ENCODE measurements around the gene CFAP221.

CFAP221 gene

DNA sequence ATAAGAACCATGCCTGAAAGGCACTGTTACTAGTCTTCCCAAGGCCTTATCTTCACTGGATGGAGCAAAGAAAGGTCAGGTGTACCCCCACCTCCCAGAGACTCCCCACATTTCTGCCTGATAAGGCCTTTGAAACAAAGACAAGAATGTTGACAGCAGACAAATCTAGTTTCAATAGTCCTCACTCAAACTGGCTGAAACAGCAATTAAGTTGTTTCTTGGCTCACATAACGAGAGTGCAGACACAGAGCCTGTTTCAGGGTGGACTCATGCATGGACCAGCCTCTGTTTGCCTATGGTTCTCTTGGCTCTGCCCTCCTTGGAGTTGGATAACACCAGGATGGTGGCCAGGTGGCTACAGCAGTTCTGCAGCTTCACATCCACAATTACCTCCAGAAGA is 7.5 kb upstream of the CFAP221 start:
- DNase-seq (ENCODE audit: low spot score): no peak

- no peak for DNase-seq (ENCODE audit: low spot score)
These were observed 6.5 kb upstream of the CFAP221 start for GRCh38 chr2:119537792-119538191.

DNA sequence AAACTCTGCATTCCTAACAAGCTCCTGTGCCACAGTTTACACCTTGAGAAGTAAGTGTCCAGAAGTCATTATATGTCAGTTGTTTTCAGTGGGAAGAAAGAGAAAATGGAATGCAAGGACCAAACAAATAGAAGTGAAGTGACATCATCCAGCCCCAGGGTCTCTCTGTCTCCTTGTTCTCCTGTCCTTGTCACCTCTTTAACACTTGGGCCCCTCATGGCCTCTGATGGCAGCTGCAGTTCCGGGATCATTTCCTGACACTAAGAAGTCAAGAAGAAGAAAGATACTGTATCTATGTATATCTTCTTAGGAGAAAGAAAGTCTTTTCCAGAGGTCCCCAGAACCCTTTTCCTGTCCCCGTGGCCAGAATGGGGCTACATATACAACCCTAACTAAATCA is 2.8 kb upstream of the CFAP221 start:
- DNase-seq (ENCODE audit: low spot score): no peak

GRCh38 chr2:119544939-119545475 is 758 bp downstream of the CFAP221 start:
- no peak for DNase-seq (ENCODE audit: low spot score)

DNA sequence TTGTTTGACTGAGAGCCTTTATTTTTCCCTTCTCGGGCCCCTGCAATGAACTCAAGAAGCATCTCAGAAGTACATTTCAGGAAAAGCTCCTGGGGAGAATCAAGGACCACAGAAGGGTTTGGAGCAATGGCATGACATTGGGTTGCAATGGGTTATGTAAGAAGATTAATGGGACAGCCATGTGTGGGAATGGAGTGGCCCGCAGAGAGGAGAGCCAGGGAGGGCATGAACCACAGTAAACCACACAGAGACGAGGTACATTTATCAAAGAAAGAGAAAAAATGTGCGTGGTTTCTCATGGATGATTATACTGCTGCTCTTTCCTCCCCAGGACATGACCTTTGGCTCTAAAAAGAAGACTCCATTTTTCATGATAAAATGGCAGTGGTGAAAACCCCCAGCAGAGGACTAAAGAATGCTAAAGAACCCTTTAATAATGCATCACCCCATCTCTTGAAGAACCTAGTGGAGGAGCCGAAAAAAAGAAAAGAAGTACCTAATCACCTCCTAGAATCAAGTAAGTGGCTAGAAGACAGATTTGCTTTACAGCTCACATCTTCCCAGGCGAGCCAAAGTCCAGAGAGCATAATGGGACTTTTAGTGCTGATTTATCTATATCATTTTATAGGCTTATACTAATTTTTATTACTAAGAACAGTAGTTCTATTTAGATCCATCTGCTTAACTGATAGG is 1.7 kb downstream of the CFAP221 start:
- no peak for DNase-seq (ENCODE audit: low spot score)

GRCh38 chr2:119546447-119546767 is 2.2 kb downstream of the CFAP221 start:
- no peak for DNase-seq (ENCODE audit: low spot score)

GRCh38 chr2:119548516-119549120 is 4.4 kb downstream of the CFAP221 start:
- DNase-seq (ENCODE audit: low spot score): no peak

GRCh38 chr2:119549241-119549640 is 5.0 kb downstream of the CFAP221 start:
- no peak for DNase-seq (ENCODE audit: low spot score)

DNA sequence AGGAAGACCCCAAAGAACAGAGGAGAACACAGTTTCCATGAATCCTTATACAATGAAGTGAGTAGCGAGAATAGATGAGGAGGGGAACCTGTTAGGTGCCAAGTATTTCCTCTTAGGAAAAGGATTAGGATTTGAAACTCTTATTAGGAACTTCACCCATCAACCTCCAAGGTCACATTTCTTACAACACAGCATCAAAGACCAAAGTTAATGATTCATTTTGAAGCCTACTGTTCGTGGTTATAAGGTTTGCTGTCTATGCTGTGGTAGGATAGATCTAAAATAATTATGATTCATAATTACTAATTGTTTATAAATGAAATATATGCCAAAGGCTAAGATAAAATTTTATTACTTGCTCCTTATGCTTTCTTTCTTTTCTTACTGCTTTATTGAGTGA is 6.1 kb downstream of the CFAP221 start:
- DNase-seq (ENCODE audit: low spot score): no peak

DNA sequence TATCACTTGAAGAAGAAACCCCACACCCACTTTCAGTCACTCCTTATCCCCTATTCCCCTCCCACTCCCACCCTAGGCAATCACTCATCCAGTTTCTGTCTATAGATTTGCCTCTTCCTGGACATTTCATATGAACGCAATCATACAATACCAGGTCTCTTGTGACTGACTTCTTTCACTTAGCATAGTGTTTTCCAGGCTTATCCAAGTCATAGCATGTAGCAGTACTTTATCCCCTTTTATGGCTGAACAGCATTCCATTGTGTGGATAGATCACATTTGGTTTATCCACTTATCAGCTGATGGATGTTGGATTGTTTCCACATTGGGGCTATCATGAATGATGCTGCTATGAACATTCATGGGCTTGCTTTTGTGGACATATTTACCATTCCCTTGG is 6.6 kb downstream of the CFAP221 start:
- DNase-seq (ENCODE audit: low spot score): no peak

GRCh38 chr2:119552902-119553301 is 8.7 kb downstream of the CFAP221 start:
- DNase-seq (ENCODE audit: low spot score): no peak

DNA sequence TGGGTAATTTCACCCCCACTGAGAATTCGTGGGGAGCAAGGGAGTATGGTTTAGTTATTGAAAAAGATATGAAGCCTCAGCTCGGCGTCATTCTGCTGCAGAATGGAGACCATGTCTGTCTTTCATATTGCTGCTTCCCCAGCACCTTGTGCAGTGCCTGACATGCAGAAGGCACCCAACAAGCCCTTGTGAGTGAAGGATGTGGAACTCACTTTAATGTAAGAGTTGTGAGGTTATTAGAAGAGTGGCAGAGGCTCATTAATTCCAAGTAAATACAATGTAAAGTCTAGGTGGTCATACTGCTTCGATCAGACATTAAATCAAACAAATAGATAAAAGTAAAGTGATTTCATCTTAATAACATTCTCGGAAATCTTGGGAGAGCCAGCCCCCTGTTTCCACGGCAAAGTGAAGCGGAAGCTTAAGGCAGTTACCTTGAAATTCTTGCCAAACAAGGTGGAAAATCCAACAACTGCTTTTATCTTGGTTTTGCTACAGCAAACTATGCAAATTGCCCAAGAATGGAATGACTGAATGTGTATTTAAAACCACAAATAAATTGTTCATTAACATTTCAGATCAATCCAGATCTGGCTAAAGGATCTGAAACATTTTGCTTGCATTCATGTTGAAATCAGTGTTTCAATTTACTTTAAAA is 9.6 kb downstream of the CFAP221 start:
- no peak for DNase-seq (ENCODE audit: low spot score)

DNA sequence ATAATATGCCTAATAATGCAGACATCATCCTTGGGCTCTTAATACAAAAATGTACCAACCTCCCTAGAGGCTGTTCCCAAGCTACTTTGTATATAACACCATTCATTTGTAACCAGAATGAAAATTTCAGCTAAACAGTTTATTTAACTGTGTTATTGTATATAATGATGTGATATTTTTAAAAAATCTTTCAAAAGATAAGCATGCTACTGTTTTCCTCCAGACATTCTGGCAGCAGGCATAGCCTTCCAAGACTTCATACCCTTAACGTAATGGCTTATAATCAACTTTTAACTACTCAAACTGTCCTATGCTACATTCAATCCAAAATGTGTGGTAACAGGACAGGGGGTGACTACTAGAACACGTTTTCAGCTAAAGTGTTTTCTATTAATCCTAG is 21.2 kb downstream of the CFAP221 start:
- no peak for DNase-seq (ENCODE audit: low spot score)

DNA sequence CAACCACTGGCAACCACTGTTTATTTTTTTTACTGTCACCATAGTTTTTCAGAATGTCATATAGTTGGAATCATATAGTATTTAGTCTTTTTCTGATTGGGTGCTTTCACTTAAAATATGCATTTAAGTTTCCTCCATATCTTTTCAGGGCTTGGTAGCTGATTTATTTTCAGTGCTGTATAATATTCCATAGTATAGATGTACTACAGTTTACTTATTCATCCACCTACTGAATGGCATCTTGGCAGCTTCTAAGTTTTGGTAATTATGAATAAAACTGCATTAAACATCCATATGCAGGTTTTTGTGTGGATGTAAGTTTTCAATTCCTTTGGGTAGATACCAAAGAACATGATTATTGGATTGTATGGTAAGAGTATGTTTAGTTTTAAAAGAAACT is 23.0 kb downstream of the CFAP221 start:
- no peak for DNase-seq (ENCODE audit: low spot score)

DNA sequence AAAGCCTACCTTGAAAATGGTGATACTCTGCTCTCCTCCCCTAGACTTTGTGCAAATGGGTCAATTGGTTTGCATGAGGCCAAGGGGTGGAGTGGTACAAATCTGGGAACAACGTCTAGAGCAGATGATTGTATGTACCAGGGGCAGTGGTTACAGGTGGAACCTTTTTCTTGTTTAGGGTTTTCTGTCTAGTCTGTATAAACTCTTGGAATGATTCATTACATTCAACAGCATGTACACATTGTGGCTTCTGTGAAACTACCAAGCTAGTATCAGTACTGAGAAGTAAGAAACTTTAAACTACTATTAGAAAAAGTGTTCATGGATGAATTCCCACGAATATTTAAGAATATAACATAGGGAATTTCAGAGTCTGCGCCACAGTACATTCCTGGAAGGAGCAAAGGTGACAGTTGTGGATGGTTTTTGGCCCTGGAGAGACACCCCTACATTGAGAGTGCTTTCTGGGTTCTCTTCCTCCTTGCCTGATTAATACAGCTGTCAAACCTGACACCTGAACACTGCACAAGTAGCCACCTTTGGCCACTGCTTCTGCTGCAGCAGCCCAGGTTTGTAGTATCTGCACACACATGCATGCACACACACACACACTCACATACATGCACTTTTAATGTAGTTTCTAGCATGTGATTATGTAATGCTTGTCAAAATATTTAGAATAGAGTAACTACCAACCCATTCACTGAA is 30.0 kb downstream of the CFAP221 start:
- DNase-seq (ENCODE audit: low spot score): no peak

DNA sequence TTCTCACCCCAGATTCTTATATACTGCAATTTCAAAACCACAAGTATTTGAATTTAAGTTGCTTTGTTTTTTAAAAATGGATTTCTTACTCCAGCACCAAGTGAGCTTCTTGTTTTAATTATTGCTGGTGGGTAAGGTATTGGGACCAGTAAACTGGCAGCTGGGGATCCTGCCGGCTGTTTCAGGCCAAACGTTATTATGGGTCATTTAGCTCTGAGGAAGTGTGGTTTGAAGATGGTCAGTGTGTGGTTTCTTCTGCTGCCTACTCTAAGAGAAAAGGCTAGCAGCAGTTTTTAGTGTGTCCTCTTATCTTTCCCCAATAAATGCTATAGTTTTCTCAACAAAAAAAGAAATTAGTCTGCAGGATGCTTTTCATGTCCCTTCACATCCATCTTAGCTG is 30.6 kb downstream of the CFAP221 start:
- no peak for DNase-seq (ENCODE audit: low spot score)

DNA sequence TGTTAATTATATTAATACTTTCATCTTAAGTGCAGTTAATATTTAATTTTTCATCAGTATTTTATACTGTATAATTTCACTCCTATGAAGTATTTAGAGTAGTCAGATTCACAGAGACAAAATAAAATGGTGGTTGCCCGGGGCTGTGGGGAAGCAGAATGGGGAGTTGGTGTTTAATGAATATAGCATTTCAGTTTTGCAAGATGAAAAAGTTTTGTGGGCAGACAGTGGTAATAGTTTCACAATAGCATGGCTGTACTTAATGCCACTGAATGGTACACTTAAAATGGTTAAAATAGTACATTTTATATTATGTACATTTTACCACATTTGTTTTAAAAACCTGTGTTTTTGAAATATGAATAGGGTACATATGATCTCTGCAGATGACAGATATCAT is 31.2 kb downstream of the CFAP221 start:
- no peak for DNase-seq (ENCODE audit: low spot score)

DNA sequence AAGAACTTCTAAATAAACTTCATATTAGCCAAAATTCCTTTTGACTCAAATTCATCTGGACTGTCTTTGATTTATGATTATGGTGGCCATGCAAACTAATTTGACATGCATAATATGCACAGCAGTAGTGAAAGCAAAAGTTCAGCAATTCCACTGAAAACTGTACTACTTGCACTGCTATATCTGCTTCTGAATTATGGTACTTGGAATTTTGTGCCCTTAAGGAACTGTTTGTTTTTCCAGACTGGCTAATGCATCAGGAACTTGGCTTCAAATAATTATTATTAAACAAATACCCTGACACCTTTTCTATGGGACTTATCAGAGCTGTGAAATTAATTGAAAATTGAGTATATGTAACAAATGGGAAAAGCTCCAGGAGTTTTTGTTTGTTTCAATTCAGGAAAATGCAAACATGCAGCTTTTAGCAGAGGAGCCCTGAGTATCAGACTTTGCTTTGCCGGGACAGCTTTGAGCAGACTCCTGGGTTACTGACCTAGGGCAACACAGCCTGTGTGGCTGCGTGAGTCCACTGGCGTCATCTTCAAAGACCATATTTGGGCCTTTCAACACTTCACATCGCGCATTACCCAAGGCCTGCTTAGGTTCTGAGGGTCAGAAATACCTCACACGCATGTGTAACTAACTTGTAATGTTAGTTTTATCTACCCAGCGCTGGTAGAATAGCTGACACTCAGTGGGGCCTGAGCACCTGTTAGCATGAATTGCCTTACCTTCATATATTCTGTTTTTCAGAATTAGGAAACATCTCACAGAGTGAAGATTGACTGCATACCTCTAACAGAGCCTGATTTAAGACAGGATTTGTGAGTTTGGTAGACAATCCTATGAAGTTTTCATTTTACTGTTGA is 35.4 kb downstream of the CFAP221 start:
- DNase-seq (ENCODE audit: low spot score): no peak

- no peak for DNase-seq (ENCODE audit: low spot score)
These were observed 36.4 kb downstream of the CFAP221 start for GRCh38 chr2:119580550-119581072.

GRCh38 chr2:119583291-119583690 is 39.0 kb downstream of the CFAP221 start:
- DNase-seq (ENCODE audit: low spot score): no peak

- no peak for DNase-seq (ENCODE audit: low spot score)
These were observed 40.2 kb downstream of the CFAP221 start for GRCh38 chr2:119584469-119584868.

DNA sequence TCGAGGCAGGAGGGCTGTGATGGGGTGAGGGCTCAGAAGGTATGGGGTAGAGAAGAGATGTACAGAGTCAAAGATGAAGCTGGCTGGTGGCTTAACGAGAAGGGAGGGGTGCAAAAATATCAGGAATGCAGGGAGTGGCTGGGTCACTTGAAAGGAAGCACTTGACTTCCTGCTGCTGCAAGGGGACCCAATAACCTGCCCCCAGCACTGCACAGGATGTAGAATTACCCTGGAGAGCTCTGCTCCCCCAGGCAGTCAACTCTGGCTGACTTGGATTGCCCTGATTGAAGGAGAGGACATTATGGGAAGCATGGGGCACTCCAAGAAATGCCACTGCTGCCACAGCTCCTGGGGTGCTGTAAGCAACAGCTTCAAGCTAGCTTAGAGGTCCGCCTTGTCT is 41.8 kb downstream of the CFAP221 start:
- DNase-seq (ENCODE audit: low spot score): no peak

Measured in kidney capillary endothelial cell (primary cell).